Upper lobe of right lung (tissue), 1 donor: ENCODE measurements around the gene ARL8B. TPM values are rescaled to one million over a fixed set of nuclear protein-coding genes. Genes with fewer than 3 reads are reported as not detected.

ENCODE experiments used
- ATAC-seq: fragments of 200-7000 bp; cut with Tn5 transposase; one replicate; pipeline ENCODE4 v1.9.1; 2020; ENCODE audit warnings: mild to moderate bottlenecking, moderate library complexity
- DNase-seq: peaks from one replicate; pipeline ENCODE4 v3.0.0-alpha.2; 2020
- H3K27ac ChIP-seq: fragments of 200-600 bp; one replicate; pipeline ENCODE4 v1.8.0; 2022
- H3K27me3 ChIP-seq: fragments of 200-600 bp; one replicate; pipeline ENCODE4 v1.8.0; 2022; ENCODE audit warnings: mild to moderate bottlenecking
- H3K36me3 ChIP-seq: fragments of 200-600 bp; one replicate; pipeline ENCODE4 v1.8.0; 2022
- H3K4me1 ChIP-seq: fragments of 200-600 bp; one replicate; pipeline ENCODE4 v1.8.0; 2022
- H3K4me3 ChIP-seq: fragments of 200-600 bp; one replicate; pipeline ENCODE4 v1.8.0; 2022; ENCODE audit warnings: mild to moderate bottlenecking
- H3K9me3 ChIP-seq: fragments of 200-600 bp; one replicate; pipeline ENCODE4 v1.8.0; 2022
- CTCF ChIP-seq: fragments of 200-600 bp; IDR thresholded peaks from one replicate; pipeline ENCODE4 v1.8.0; 2022; ENCODE audit warnings: antibody characterized with exemption
- intact Hi-C: fragments of 100-400 bp; cut with DNase I; formaldehyde crosslinking; loops from one replicate; pipeline ENCODE4 v1.11.0; 2022
- total RNA-seq: library from RNA; stranded (reverse); fragmentation: NEBNext Ultra II Directional; extraction: Animal tissue kit (Norgen Biotek cat#: 25700); gene quantifications from one replicate; pipeline ENCODE4 v1.2.1, GENCODE V29; 2021
- donor health status: DM: no; HTN: yes; CAD: no; lungs with severe emphysema.

The ARL8B gene
- total RNA-seq, 1 donor from 2014 or later, result 91.5 TPM

- TF ChIP-seq CTCF, result no peak
- ATAC-seq, result no peak
- Histone ChIP-seq H3K36me3 (no peaks in the 10 kb centered on the region), H3K27me3 (no peaks in the 10 kb centered on the region), H3K27ac (no peak overlapping the region), H3K4me1 (peaks cover 37% of the 10 kb centered on the region), H3K9me3 (no peaks in the 10 kb centered on the region), H3K4me3 (no peak overlapping the region)
- no peak for DNase-seq
- intact Hi-C loops, result no loop called here
These were observed 6.8 kb downstream of the ARL8B start for GRCh38 chr3:5128849-5129248.

- DNase-seq (no peak), ATAC-seq (no peak)
- no peaks in the 10 kb centered on the region for H3K36me3 ChIP-seq
- intact Hi-C loops, result no loop called here
- H3K4me1 ChIP-seq, result peaks cover 39% of the 10 kb centered on the region
- no peak for TF ChIP-seq CTCF
- H3K27me3 ChIP-seq, result no peaks in the 10 kb centered on the region
- no peak overlapping the region for H3K27ac ChIP-seq
- H3K4me3 ChIP-seq, result no peak overlapping the region
- no peaks in the 10 kb centered on the region for H3K9me3 ChIP-seq
These were observed 11.3 kb downstream of the ARL8B start for GRCh38 chr3:5133239-5134018.

GRCh38 chr3:5134019-5134391, 11.9 kb downstream of the ARL8B start:
- ATAC-seq (no peak), DNase-seq (no peak)
- Histone ChIP-seq H3K27me3 (no peaks in the 10 kb centered on the region), H3K27ac (no peak overlapping the region), H3K4me3 (no peak overlapping the region), H3K9me3 (no peaks in the 10 kb centered on the region), H3K4me1 (peaks cover 44% of the 10 kb centered on the region), H3K36me3 (no peaks in the 10 kb centered on the region)
- no peak for TF ChIP-seq CTCF
- intact Hi-C loops, result no loop called here

- Histone ChIP-seq H3K4me1 (peaks cover 49% of the 10 kb centered on the region), H3K27ac (no peak overlapping the region), H3K9me3 (no peaks in the 10 kb centered on the region), H3K36me3 (no peaks in the 10 kb centered on the region), H3K4me3 (no peak overlapping the region), H3K27me3 (no peaks in the 10 kb centered on the region)
- intact Hi-C loops, result no loop called here
- TF ChIP-seq CTCF, result no peak
- ATAC-seq, result no peak
- no peak for DNase-seq
These were observed 12.4 kb downstream of the ARL8B start for GRCh38 chr3:5134499-5134898.

GRCh38 chr3:5136211-5136918, 14.3 kb downstream of the ARL8B start:
- intact Hi-C loops, result no loop called here
- H3K27me3 ChIP-seq, result no peaks in the 10 kb centered on the region
- H3K4me3 ChIP-seq, result no peak overlapping the region
- no peaks in the 10 kb centered on the region for H3K9me3 ChIP-seq
- DNase-seq, result no peak
- H3K36me3 ChIP-seq, result no peaks in the 10 kb centered on the region
- peak; percentile 17 for TF ChIP-seq CTCF
- H3K27ac ChIP-seq, result no peak overlapping the region
- ATAC-seq, result peak; percentile 47
- peaks cover 63% of the 10 kb centered on the region for H3K4me1 ChIP-seq
